HEK293T (cell line): ENCODE measurements around the gene FLNB.

Source experiments
- ARNT ChIP-seq: fragments of 450-650 bp; IDR thresholded peaks from 2 replicates; pipeline ENCODE4 v1.6.1; 2017; ENCODE audit warnings: mild to moderate bottlenecking
- BHLHE40 ChIP-seq: fragments of 450-650 bp; IDR thresholded peaks from 2 replicates; pipeline ENCODE4 v1.6.1; 2016; ENCODE audit warnings: mild to moderate bottlenecking, moderate library complexity, borderline replicate concordance
- CTBP1 ChIP-seq: fragments of 450-650 bp; IDR thresholded peaks from 2 replicates; pipeline ENCODE4 v1.6.1; 2016; ENCODE audit warnings: borderline replicate concordance
- ELF4 ChIP-seq: fragments of 450-650 bp; IDR thresholded peaks from 2 replicates; pipeline ENCODE4 v1.6.1; 2017; ENCODE audit warnings: antibody characterized with exemption
- FOXA1 ChIP-seq: fragments of 450-650 bp; IDR thresholded peaks from 2 replicates; pipeline ENCODE4 v1.6.1; 2016; ENCODE audit warnings: mild to moderate bottlenecking
- FOXK2 ChIP-seq: fragments of 450-650 bp; IDR thresholded peaks from 2 replicates; pipeline ENCODE4 v1.6.1; 2016; ENCODE audit warnings: mild to moderate bottlenecking
- FOXM1 ChIP-seq: fragments of 450-650 bp; IDR thresholded peaks from 2 replicates; pipeline ENCODE4 v1.6.1; 2017; ENCODE audit warnings: mild to moderate bottlenecking, borderline replicate concordance
- HDGF ChIP-seq: fragments of 450-650 bp; IDR thresholded peaks from 2 replicates; pipeline ENCODE4 v1.6.1; 2017; ENCODE audit warnings: antibody characterized with exemption, borderline replicate concordance
- LEF1 ChIP-seq: fragments of 450-650 bp; IDR thresholded peaks from 2 replicates; pipeline ENCODE4 v1.6.1; 2017; ENCODE audit warnings: mild to moderate bottlenecking, borderline replicate concordance
- NFRKB ChIP-seq: fragments of 450-650 bp; IDR thresholded peaks from 2 replicates; pipeline ENCODE4 v1.6.1; 2016; ENCODE audit warnings: mild to moderate bottlenecking, moderate library complexity
- SP1 ChIP-seq: fragments of 450-650 bp; IDR thresholded peaks from 2 replicates; pipeline ENCODE4 v1.6.1; 2017
- SUZ12 ChIP-seq: fragments of 450-650 bp; IDR thresholded peaks from 2 replicates; pipeline ENCODE4 v1.6.1; 2016; ENCODE audit warnings: mild to moderate bottlenecking
- TARDBP ChIP-seq: fragments of 450-650 bp; IDR thresholded peaks from 2 replicates; pipeline ENCODE4 v1.6.1; 2016

- TF ChIP-seq FOXA1 (no peak), LEF1 (no peak), ARNT (no peak), FOXK2 (no peak), BHLHE40 (no peak), HDGF (no peak), CTBP1 (no peak), FOXM1 (no peak), SUZ12 (no peak), NFRKB (no peak), ELF4 (no peak), TARDBP (no peak), SP1 (no peak)
Observed at GRCh38 chr3:58068122-58068809, 60.0 kb downstream of the FLNB start.
